HL-60/S4 (cell line): ENCODE measurements around the gene TUBB1.
"Not testable (repeated sequence)": the region's sequence is repeated elsewhere in the genome, so short reads cannot be mapped to it uniquely, and the experiment has no call there.

Source experiments
- in situ Hi-C: fragments of 300-500 bp; cut with MboI; formaldehyde crosslinking; loops from 2 replicates; pipeline ENCODE4 v1.14.3; 2022; ENCODE audit warnings: low sequenced_read_pairs

The TUBB1 gene

DNA sequence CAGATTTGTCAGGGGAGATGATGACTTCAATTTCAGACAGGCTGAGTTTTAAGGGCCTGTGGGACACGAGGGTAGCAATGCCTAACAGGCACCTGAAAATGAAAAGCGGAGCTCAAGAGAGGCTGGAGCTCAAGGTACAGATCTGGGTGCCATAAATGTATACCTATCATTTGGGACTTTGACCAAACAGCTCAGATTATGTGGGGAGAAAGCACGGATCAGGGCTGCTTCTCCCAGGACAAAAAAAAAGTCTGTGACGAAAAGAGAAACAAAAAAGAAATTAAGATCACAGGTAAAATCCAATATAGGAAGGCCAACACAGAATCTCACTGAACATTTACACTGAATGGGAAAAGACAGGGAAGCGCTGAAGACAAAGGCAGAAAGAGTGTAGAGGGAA lies 21.4 kb downstream of the TUBB1 start:
- in situ Hi-C loops = no loop called here

DNA sequence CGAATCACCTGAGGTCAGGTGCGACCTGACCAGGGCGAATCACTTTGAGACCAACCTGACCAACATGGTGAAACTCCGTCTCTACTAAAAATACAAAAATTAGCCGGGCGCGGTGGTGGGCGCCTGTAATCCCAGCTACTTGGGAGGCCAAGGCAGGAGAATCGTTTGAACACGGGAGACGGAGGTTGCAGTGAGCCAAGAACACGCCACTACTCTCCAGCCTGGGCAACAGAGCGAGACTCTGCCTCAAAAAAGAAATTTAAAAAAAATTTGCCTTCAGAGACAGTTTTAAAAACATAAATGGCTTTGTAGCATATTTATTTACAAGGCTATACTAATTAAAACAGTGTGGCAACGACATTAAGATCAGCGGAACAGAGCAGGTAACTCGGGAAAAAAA lies 22.3 kb downstream of the TUBB1 start:
- in situ Hi-C loops = not testable (repeated sequence)

DNA sequence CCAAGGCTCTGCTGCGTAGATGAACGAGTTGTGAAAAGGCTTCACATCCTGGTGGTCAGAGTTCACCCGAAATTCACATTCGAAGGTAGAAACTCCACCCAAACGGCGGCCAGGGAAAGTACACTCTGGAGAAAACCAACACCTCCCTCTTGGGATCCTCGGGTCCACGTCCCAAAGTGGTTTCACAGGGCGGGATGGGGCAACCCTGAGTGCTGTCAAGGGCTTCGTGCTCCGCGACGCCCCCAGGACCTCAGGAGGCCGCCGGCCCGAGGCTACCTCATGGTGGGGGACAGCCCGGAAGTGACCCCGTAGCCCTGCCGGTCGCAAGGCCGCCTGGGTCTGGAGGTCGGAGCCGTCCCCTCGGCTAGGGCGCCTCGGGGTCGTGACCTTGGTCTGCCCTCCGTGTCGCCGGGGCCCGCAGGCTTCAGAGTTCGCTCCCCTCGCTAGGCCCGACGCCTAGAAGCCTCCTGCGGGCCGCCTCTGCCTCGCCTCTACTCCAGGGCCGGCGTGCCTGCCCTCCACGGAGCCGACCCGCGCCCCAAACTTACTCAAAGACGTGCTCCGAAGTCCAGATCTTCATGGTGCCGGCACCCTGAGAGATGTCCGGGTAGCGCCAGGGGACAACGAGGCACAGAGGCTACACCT lies 23.0 kb downstream of the TUBB1 start, which contains the start of gene PRELID3B:
Gene PRELID3B (minus strand): TSS at position 636 of the 645 bp plus-strand sequence. CDS start 56 bp downstream, at position 580.
- in situ Hi-C loops = no loop called here

DNA sequence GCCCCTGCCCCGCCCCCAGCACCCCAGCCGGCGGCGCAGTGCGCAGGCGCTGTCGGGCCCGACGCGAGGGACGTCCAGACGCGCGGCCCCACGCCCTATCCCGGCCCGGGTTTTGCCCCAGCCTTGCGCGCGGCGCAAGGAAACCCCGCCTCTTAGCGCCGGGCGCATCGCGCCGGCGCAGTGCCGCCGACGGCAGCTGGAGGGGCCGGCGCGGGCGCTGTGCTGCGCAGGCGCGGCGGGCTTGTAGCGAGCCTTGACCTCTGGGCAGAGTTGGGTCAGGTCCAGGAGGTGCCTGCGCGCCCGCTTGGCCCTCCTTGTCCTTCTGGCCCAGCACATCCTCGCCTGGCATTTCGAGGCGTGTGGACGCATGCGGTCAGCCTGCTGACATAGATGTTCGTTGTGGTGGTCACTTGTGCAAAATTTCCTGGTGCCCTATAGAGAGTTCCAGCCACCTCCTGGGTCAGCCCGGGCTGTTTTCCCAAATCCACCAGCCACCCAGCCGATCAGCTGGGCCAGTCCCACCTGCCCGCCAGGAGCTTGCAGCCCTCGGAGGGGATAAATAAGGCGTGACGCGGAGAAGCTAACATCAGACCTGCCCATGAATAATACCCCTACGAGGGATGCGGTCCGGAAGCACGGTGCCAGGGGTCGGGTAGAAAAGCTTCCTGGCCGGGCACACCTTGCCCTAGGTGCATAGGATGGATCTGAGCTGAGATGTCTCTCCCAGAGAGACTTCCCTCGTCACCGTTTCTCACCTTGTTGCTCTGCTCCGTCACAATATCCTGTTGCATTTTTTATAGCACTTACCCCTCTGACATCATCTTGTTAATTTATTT lies 23.8 kb downstream of the TUBB1 start:
- in situ Hi-C loops = no loop called here

DNA sequence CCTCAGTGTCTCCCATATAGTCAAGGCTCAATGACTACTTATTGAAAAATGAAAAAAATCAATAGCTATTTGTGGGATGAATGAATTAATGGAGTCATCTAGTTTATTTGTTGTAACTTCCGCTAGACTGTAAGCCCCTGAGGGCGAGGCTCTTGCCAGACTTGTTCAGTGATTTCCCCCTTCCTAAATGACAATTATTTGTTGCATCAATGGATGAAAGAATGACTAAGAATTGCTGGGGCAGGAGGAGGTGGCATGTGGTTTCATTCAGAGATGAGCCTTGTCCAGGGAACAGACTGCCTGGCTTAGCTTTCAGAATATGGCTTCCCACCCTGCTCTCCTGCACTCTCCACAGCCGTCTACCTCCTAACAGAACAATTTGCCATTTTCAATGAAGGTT lies 24.5 kb downstream of the TUBB1 start:
- in situ Hi-C loops = no loop called here

DNA sequence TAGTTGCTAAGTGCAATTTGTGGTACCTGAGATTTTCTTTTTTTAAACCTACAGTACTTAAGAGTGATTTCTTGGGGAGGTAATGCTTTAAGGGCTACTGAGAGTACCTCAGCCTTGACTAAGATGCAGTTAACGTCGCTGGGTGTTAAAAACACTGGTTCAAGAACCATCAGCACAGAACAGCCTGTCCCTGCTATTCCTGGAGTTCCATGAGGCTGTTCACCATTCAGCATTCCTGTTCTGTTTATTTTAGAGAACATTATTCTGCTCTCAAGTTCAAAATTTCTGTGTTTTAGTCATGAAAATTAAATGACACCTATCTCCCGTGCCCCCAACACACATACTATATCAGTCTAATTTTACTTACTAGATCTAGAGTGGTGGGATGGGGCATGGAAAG lies 25.1 kb downstream of the TUBB1 start:
- in situ Hi-C loops = no loop called here

DNA sequence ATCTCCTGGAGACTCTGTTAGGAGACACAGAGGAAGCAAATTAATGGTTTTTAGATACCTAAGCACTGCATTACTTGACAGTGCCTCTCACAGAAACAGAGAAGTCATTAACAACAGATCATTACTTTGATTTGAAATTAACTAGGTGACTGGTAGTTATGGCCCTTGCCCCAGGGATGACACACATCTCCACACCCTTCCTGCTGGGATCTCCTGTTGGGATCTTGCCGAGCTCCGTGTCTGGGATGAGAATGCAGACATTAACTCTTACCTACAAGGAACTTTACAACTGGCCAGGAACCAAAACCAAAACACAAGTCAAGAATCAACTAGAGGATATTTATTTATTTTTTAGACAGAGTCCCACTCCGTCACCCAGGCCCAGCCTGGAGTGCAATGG lies 25.6 kb downstream of the TUBB1 start:
- in situ Hi-C loops = no loop called here

DNA sequence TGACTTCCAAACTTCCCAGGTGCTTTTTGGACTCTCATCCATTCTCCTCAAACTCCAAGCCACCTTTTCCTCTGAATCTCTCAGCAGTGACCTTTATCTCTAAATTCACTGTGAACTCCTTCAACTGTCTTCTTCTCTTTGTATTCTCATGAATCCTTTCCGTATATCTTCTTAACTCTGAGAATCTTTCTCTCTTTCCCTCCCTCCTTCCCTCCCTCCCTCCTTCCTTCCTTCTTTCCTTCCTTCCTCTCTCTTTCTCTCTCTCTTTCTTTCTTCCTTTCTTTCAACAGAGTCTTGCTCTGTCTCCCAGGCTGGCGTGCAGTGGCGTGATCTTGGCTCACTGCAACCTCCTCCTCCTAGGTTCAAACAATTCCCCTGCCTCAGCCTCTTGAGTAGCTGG lies 27.6 kb downstream of the TUBB1 start:
- in situ Hi-C loops = no loop called here

DNA sequence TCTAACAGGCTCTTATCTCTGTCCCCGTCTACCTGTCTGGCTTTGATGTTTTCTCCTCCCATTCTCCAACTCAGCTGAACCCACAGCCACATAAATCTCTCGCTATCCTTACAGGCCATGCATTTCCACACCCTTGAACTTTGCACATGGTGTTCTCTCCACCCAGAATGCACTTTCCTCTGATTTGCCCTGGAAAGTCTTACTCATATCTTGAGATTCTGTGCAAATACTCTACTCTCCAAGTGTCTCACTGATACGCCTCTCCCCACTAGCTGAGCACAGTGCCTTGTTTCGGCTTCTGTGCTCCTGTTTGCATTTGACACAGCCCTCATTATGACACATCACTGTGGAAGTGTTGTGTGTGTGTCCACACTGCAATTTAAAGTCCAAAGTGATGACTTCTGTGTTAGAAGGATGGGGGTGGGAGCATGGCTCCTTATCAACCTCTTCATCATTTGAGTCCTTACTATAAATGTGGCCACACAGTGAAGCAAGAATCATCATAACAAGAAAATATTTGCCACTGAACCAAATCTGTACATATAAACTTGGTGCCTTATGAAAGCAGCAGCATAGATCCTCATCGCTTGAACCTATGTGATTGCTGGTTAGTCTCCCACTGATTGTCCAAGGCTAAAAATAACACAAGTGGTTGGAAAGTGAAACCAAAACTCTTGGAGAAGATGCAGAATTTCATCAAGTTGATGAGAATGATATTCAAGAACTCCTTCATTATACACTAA lies 28.9 kb downstream of the TUBB1 start:
- in situ Hi-C loops = no loop called here

DNA sequence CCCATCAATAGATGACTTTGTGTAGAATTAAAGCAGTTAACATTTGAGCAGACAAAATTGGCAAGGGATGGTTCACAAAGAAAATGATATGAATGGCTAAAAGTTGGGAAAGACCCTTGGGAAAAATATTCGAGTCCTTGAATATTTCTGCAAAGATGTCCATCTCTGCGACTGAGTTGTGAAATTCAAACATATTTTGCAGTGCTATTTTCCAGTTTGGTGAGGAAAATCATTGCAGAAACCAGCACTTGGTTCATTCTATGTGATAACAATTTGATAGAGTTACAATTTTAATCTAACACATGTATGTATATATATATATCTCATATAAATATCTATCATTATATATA lies 29.4 kb downstream of the TUBB1 start:
- in situ Hi-C loops = no loop called here

DNA sequence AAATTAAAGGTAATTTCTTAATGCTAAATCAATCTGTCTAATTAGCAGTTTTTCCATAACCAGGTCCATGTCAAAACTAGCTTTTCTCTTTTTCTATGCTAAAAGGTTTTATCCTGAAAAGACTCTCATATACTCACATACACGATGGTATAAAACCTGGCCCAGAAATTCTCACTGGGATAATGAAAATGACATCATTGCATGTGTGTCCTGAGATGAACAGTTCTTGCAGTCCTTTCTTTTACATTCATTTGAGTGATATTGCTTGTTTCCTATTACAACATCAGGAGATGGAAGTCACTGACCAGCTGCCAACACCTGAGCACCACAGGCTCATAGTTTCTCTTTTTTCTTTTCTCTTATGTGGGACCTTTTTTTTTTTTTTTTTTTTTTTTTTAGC lies 31.2 kb downstream of the TUBB1 start:
- in situ Hi-C loops = no loop called here

DNA sequence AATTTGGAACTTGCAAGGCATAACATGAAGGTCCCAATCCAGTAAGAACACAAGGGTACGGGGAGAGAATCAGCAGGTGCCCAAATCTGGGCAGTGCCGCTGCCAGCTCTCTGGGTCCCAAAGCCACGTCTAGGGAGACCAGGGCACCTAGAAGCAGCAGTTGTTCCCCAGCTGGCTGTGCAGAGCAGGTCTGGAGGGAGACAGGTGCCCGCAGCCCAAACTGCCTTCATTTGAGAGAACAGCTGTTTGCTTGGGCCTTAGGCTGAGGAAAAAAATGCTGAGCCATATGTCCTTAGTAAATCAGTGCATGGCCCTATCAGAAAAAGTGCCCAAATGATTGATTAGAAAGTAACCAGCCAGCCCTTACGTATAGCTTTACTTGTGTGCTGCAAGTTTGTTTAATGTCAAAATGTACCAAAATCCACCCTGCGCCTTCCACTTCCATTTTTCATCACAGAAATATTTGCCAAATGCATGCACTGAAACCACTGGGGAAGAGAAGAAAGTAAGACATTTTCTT lies 32.5 kb downstream of the TUBB1 start:
- in situ Hi-C loops = no loop called here

DNA sequence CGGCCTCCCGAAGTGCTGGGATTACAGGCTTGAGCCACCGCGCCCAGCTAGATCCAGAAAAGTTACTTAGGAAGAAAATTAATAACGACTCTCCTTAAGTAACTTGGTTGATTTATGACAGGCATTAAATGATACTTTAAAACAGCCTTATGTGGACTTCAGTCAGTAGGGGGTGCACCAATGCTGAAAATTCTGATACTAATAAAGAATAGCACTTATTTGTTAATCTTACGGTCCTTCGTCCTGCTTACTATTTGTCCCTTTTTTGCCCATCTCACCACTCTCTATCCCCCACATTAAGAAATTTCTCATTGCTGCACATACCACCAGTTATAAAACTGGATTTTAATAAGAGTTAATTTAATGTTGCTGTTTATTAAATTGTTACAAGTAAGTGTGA lies 36.1 kb downstream of the TUBB1 start:
- in situ Hi-C loops = no loop called here

DNA sequence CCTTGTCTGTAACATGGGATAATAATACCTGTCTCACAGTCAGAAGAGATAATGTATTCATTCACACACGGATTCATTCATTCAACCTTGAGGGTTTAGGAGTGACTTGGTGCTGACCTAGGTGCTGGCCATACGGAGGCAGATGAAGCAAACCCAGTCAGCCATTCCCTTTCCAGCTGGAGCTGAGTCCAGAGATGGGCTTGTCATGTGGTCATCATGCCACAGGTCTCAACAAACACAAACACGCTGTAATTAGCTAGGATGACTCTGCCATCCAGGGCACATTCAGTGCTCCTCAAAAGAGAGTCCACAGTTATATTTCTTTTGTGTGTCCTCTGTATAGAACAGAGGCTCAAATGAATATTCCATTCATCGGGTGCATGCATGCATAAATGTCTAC lies 42.9 kb downstream of the TUBB1 start:
- in situ Hi-C loops = no loop called here

DNA sequence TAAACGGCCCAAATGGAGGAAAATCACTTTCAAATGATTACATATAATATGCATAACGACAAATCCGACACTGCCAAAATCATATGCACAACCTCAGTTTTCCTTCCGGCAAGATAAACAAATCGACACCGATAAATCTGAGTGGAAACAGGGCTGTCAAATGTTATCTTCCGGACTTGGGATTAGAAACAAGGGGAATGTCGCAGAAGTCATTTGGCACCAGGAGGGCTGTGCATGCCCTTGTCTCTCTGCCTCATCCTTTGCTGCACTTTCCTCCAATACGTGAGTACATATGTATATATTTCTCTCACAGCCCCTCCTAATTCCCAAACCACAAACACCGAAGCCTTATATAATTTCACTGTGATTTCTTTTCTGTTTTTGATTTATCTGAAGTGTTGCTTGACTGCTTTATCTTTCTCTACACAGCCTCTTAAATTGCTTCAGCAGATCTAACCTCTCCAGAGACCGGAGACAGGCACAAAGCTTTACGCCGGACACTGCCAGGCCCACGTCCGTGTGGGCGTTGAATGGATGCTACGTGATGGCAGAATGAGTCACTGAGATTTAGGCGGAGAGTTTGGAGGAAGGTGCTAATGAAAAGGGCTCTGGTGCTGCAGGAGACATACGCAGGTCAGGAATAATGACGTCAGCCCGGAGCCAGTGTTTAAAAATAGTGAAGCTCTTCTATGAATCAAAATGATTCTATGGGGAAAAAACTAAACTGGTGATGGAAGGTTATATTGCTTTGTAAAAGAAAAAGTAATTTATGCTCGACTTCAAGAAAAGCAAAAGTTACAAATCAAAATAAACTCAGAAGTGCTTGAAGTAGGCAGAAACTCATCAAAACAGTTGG lies 44.4 kb downstream of the TUBB1 start:
- in situ Hi-C loops = no loop called here

DNA sequence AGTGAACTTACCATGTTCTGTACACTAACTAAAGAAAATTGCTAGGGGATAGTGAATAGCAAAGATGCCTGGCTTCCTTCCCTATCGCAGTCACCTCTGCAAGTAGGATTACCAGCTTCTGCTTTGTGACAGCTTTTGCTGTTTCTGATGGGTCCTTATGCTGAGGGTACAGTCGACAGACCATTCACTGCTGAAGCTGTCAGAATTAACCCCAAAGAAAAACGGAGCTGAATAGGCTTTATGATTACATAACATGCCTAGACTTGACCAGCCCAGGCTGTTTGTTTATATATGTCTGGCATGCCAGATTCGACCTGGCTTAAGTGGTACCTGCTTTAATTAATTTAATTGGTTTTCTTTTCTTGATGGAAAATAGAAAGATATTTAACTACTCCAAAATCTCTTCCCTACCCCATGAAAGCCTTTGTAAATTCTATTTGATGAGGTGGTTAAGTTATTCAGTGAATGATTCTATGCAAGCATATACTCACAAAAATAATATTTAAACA lies 45.0 kb downstream of the TUBB1 start:
- in situ Hi-C loops = no loop called here

DNA sequence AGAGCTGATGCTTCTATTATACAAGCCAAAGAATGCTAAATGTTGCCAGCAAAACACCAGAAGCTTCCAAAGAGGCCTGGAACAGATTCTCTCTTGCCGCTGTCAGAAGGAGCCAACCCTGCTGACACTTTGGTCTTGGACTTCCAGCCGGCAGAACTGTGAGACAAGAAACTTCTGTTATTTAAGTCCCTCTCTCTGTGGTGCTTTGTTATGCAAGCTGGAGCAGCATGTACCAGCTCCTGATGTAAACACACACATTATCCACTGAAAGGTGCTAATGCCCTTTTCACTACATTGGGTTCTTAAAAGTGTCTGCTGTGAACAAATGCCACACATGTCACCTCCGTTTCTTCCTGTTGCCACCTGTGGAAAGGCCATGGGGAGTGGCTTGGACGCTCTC lies 49.3 kb downstream of the TUBB1 start:
- in situ Hi-C loops = no loop called here

DNA sequence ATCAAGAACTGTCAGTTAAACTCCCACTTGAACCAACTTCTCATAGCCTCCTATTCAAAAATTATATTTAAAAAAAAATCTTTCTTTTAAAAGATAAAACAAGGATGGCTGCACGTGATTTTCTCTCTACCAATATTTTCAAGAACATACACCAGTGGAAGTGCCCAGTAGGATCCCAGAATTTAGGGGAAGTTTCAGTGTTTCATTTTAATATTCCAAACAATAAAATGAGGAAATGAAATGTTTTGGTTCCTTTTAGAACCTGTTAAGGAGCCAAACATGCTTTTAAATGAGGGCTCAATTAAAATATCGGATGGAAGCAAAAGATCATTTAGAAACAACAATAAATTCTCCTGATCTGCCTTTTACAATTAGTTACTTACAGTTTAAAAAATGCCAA lies 49.8 kb downstream of the TUBB1 start:
- in situ Hi-C loops = no loop called here

DNA sequence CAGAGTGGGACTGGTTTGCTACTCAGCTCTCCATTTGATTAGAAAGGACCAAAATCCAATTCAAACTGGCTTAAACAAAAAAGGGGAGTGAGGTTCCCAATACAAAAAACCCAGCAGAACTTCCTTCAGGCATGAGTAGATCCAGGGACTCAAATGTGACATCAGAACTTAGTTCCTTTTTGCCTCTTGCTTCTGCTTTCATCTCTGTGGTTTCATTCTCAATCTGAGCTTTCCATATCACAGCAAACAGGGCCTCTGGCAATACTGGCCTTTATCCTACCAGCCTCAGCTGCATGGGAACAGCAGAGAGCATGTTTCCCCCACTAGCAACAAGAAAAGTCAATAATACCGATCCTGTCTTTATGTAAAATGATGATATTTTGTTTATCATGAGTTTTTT lies 52.0 kb downstream of the TUBB1 start:
- in situ Hi-C loops = no loop called here

DNA sequence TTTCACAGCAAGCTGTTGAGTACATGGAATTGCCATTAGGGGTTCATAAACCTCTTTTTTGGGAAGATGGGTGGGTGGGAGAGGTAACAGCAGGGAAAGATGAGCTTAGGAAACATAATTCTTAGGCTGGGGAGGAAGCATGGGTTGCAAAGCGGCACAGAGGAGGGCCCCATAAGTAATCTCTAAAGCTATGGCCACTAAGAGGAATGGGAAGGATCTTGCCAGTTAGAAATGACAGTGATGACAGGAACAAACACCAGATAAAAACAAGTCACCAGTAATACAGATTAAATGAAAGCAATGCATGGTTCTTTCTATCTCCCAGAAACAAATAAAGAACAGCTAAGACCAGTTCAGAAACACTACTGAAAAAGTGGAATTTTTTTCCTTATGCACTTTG lies 54.4 kb downstream of the TUBB1 start:
- in situ Hi-C loops = no loop called here

DNA sequence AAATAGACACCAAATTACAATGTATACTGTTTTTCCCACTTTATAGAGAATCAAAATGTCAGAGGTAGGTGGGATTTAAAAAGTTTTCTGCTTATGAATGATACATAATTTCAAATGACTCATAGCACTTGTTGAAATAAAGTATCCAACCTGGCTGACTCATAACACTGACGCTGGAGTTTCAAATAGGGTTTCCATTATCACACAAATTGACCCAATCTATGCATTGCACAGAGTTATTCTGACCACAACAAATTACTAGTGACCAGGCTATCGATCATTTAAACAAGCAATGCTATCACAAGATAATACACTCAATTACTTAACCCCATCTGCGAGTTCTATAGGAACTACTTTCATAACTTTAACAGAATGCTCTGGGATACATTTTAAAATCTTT lies 55.2 kb downstream of the TUBB1 start:
- in situ Hi-C loops = no loop called here
